ACC112 (cell line): ENCODE measurements around the gene PON1.

Experiments
- H2AFZ ChIP-seq: fragments of 200-600 bp; sonication (generic); one replicate; pipeline ENCODE4 v1.6.0; 2017; ENCODE audit warnings: antibody characterized with exemption, low read length; ENCODE audit not compliant: unreplicated experiment
- H3K27ac ChIP-seq: fragments of 200-600 bp; sonication (generic); 2 replicates; pipeline ENCODE4 v1.5.1; 2014; ENCODE audit warnings: low read depth, mild to moderate bottlenecking, antibody characterized with exemption, low read length, moderate library complexity
- H3K27me3 ChIP-seq: fragments of 200-600 bp; sonication (generic); 2 replicates; pipeline ENCODE4 v1.6.1; 2014; ENCODE audit warnings: mild to moderate bottlenecking, antibody characterized with exemption, low read length, moderate library complexity, mixed read lengths; ENCODE audit not compliant: insufficient read depth
- H3K36me3 ChIP-seq: fragments of 200-600 bp; sonication (generic); 2 replicates; pipeline ENCODE4 v1.6.1; 2016; ENCODE audit warnings: mild to moderate bottlenecking, antibody characterized with exemption, low read length, moderate library complexity, mixed read lengths; ENCODE audit not compliant: insufficient read depth
- H3K4me1 ChIP-seq: fragments of 200-600 bp; sonication (generic); one replicate; pipeline ENCODE4 v1.6.1; 2016; ENCODE audit warnings: low read length, mixed read lengths; ENCODE audit not compliant: insufficient read depth, unreplicated experiment, control insufficient read depth
- H3K4me3 ChIP-seq: fragments of 200-600 bp; sonication (generic); 2 replicates; pipeline ENCODE4 v1.5.1; 2014; ENCODE audit warnings: mild to moderate bottlenecking, low read depth, low read length
- H3K79me2 ChIP-seq: fragments of 200-600 bp; sonication (generic); one replicate; pipeline ENCODE4 v1.6.0; 2016; ENCODE audit warnings: low read length; ENCODE audit not compliant: control insufficient read depth, unreplicated experiment, insufficient read depth

The PON1 gene

DNA sequence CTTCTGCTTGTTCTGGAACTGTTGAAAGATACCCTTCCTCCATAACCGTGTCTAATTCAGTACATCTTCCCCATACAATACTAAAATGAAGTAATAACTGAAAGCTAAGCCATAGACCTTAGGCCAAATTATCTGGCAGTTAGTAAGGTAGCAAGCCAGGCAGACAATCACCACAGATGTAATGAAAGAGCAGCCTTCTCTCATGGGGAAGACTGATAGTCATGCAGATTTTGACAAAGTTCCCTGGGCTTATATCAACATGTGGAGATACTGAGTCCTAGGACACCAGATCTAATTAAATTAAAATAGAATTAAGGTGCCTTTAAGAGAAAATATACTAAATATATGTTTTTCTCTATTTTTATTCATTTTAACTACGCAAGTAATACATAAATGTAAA is 61.5 kb downstream of the PON1 start:
- H3K4me3 ChIP-seq, result no peak overlapping the region
- no peak overlapping the region for H3K27ac ChIP-seq
- H3K79me2 ChIP-seq, result no peaks in the 10 kb centered on the region
- no peaks in the 10 kb centered on the region for H3K27me3 ChIP-seq
- H3K36me3 ChIP-seq, result no peaks in the 10 kb centered on the region
- H3K4me1 ChIP-seq, result peaks cover 18% of the 10 kb centered on the region
- H2AFZ ChIP-seq, result no peak overlapping the region

GRCh38 chr7:95261895-95262415 is 62.4 kb downstream of the PON1 start:
- no peak overlapping the region for H3K4me3 ChIP-seq
- H3K27ac ChIP-seq, result no peak overlapping the region
- no peaks in the 10 kb centered on the region for H3K27me3 ChIP-seq
- no peaks in the 10 kb centered on the region for H3K79me2 ChIP-seq
- H3K36me3 ChIP-seq, result no peaks in the 10 kb centered on the region
- peaks cover 18% of the 10 kb centered on the region for H3K4me1 ChIP-seq
- H2AFZ ChIP-seq, result no peak overlapping the region

GRCh38 chr7:95255691-95256090 is 68.6 kb downstream of the PON1 start:
- Histone ChIP-seq H3K4me1 (no peaks in the 10 kb centered on the region), H3K4me3 (no peak overlapping the region)

GRCh38 chr7:95253986-95254385 is 70.3 kb downstream of the PON1 start:
- Histone ChIP-seq H3K79me2 (no peaks in the 10 kb centered on the region), H3K36me3 (no peaks in the 10 kb centered on the region), H3K27ac (no peak overlapping the region), H3K27me3 (no peaks in the 10 kb centered on the region), H2AFZ (no peak overlapping the region), H3K4me3 (no peak overlapping the region), H3K4me1 (no peaks in the 10 kb centered on the region)

More at GRCh38 chr7:95255691-95256090, 68.6 kb downstream of the PON1 start:
- no peaks in the 10 kb centered on the region for H3K79me2 ChIP-seq
- H3K36me3 ChIP-seq, result no peaks in the 10 kb centered on the region
- H2AFZ ChIP-seq, result no peak overlapping the region
- H3K27ac ChIP-seq, result no peak overlapping the region
- H3K27me3 ChIP-seq, result no peaks in the 10 kb centered on the region

GRCh38 chr7:95251966-95252365 is 72.4 kb downstream of the PON1 start:
- no peak overlapping the region for H2AFZ ChIP-seq
- H3K27ac ChIP-seq, result no peak overlapping the region
- H3K4me3 ChIP-seq, result no peak overlapping the region
- peaks cover 3% of the 10 kb centered on the region for H3K4me1 ChIP-seq
- no peaks in the 10 kb centered on the region for H3K27me3 ChIP-seq
- no peaks in the 10 kb centered on the region for H3K79me2 ChIP-seq
- H3K36me3 ChIP-seq, result no peaks in the 10 kb centered on the region

DNA sequence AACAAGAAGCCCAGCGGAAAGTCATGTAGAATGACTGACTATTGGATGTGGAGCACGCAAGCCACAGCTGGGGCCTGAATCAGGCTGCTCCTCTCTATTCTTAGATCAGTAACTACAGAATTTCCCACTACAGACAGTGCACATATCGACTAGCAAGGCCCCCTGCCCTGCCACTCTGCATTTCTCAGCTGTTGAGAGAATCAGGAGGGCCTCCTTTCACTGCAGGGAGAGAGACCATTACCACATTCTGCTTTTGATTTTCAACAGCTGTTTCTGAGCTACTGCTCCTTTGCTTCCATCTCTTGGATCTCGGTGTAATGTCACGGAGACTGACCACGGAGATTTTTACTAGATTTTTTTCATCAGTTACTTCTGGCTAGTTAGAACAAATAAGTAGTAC is 73.8 kb downstream of the PON1 start:
- peaks cover 3% of the 10 kb centered on the region for H3K4me1 ChIP-seq
- no peak overlapping the region for H2AFZ ChIP-seq
- H3K27ac ChIP-seq, result no peak overlapping the region
- no peaks in the 10 kb centered on the region for H3K79me2 ChIP-seq
- H3K27me3 ChIP-seq, result no peaks in the 10 kb centered on the region
- H3K36me3 ChIP-seq, result no peaks in the 10 kb centered on the region
- no peak overlapping the region for H3K4me3 ChIP-seq
